Smooth muscle cell (in vitro differentiated cells): ENCODE data around the gene GABARAP. TPM values are rescaled to one million over a fixed set of nuclear protein-coding genes. Genes with fewer than 3 reads are reported as not detected.

Experiments used
- DNase-seq: peaks from one replicate; lab custom pipeline; 2025; ENCODE audit not compliant: unreplicated experiment; lab: John Stamatoyannopoulos, UW
- H2AFZ ChIP-seq: fragments of 200-600 bp; sonication (generic); 2 replicates; pipeline ENCODE4 v1.6.0; 2016; ENCODE audit warnings: antibody characterized with exemption, low read depth, mild to moderate bottlenecking
- H3F3A ChIP-seq: fragments of 200-600 bp; sonication (generic); 2 replicates; pipeline ENCODE4 v1.6.0; 2017; ENCODE audit warnings: antibody characterized with exemption, low read depth
- H3K27ac ChIP-seq: fragments of 200-600 bp; sonication (generic); 2 replicates; pipeline ENCODE4 v1.5.1; 2016; ENCODE audit warnings: low read depth, mild to moderate bottlenecking
- H3K27me3 ChIP-seq: fragments of 200-600 bp; sonication (generic); 2 replicates; pipeline ENCODE4 v1.6.1; 2016; ENCODE audit warnings: low read depth, mild to moderate bottlenecking
- H3K36me3 ChIP-seq: fragments of 200-600 bp; sonication (generic); 2 replicates; pipeline ENCODE4 v1.5.1; 2016; ENCODE audit warnings: low read depth
- H3K4me1 ChIP-seq: fragments of 200-600 bp; sonication (generic); 2 replicates; pipeline ENCODE4 v1.5.1; 2016; ENCODE audit warnings: low read depth
- H3K4me2 ChIP-seq: fragments of 200-600 bp; sonication (generic); 2 replicates; pipeline ENCODE4 v1.6.0; 2016; ENCODE audit warnings: mild to moderate bottlenecking
- H3K4me3 ChIP-seq: fragments of 200-600 bp; sonication (generic); 2 replicates; pipeline ENCODE4 v1.5.1; 2016; ENCODE audit warnings: mild to moderate bottlenecking
- H3K79me2 ChIP-seq: fragments of 200-600 bp; sonication (generic); 2 replicates; pipeline ENCODE4 v1.6.0; 2016; ENCODE audit warnings: low read depth, mild to moderate bottlenecking
- H3K9ac ChIP-seq: fragments of 200-600 bp; sonication (generic); 2 replicates; pipeline ENCODE4 v1.6.0; 2016; ENCODE audit warnings: low read depth
- H3K9me3 ChIP-seq: fragments of 200-600 bp; sonication (generic); replicated peaks from 2 replicates; pipeline ENCODE4 v1.5.1; 2016; ENCODE audit warnings: low read depth
- H4K20me1 ChIP-seq: fragments of 200-600 bp; sonication (generic); 2 replicates; pipeline ENCODE4 v1.6.0; 2016; ENCODE audit warnings: low read depth
- CTCF ChIP-seq: fragments of 200-600 bp; sonication (generic); IDR thresholded peaks from 2 replicates; pipeline ENCODE4 v1.5.1; 2017; ENCODE audit warnings: borderline replicate concordance, mild to moderate bottlenecking, antibody characterized with exemption; ENCODE audit not compliant: insufficient read depth, poor library complexity, severe bottlenecking
- WGBS: methylation state at CpG from one replicate; pipeline ENCODE4 v1.1.7; 2016; ENCODE audit warnings: low lambda C conversion rate; 5-methylcytosine and 5-hydroxymethylcytosine counted together
- polyA plus RNA-seq: library from polyadenylated mRNA; unstranded; fragments of >200 nt; fragmentation: Nextera tagmentation; extraction: Ambion mirVana; gene quantifications from 2 replicates; pipeline ENCODE4 v1.2.1, GENCODE V29; 2016
- total RNA-seq: library from RNA; depleted of rRNA; stranded (reverse); fragments of >200 nt; gene quantifications from 2 replicates; pipeline ENCODE4 v1.2.3, GENCODE V29; 2014

Gene GABARAP
- total and polyA plus RNA-seq, 2 experiments from 2014 or later: 363 to 735 TPM

DNA sequence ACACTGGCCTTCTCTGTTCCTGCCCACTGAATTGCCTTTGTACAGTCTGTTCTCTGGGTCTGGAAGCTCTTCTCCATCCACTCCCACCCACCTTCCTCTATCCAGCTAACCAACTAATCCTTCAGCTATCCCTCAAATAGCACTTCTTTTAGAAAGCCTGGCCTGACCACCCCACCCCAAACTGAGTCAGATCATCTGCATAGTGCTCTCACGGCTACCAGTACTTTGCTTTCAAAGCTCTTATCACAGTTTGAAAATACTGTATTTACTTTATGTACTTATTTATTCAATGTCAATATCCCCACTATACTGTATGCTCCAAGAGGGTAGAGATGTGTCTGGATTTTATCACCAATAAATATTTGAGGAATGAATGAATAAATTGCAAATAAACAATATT is 24.5 kb upstream of the GABARAP start:
- H3K36me3 ChIP-seq: no peaks in the 10 kb centered on the region
- H3F3A ChIP-seq: peaks cover 11% of the 10 kb centered on the region
- H3K4me3 ChIP-seq: no peak overlapping the region
- peaks cover 5% of the 10 kb centered on the region for H3K4me1 ChIP-seq
- peak overlapping the region; percentile 37 for H3K27ac ChIP-seq
- H3K9ac ChIP-seq: no peak overlapping the region
- no peaks in the 10 kb centered on the region for H3K9me3 ChIP-seq
- DNase-seq: no peak
- H2AFZ ChIP-seq: no peak overlapping the region
- H3K79me2 ChIP-seq: no peaks in the 10 kb centered on the region
- TF ChIP-seq CTCF: no peak
- H3K27me3 ChIP-seq: peaks cover 18% of the 10 kb centered on the region
- 15% methylated on average over 1 of the region's 1 CpG for WGBS
- H3K4me2 ChIP-seq: no peak overlapping the region
- no peaks in the 10 kb centered on the region for H4K20me1 ChIP-seq

DNA sequence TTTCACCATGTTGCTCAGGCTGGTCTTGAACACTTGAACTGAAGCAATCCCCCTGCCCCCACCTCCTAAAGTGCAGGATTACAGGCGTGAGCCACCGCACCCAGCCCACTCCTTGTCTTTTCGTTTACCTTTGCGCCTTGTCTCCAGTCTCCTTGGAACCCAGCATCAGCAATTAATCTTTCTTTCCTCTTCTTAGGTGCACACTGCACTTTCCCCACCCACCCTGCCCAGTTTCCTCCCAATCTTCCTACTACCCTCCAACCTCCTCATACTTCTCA is 21.5 kb upstream of the GABARAP start:
- H3K9me3 ChIP-seq: no peaks in the 10 kb centered on the region
- 62% methylated on average over 4 of the region's 4 CpGs for WGBS
- H3K36me3 ChIP-seq: no peaks in the 10 kb centered on the region
- no peak overlapping the region for H3K9ac ChIP-seq
- peaks cover 5% of the 10 kb centered on the region for H3K4me1 ChIP-seq
- H3K27me3 ChIP-seq: peaks cover 31% of the 10 kb centered on the region
- peak overlapping the region; percentile 87 for H3K4me2 ChIP-seq
- H3K4me3 ChIP-seq: peak overlapping the region; percentile 59
- no peak overlapping the region for H2AFZ ChIP-seq
- DNase-seq: no peak
- peaks cover 12% of the 10 kb centered on the region for H3F3A ChIP-seq
- H4K20me1 ChIP-seq: no peaks in the 10 kb centered on the region
- TF ChIP-seq CTCF: no peak
- no peaks in the 10 kb centered on the region for H3K79me2 ChIP-seq
- no peak overlapping the region for H3K27ac ChIP-seq

GRCh38 chr17:7262935-7263800 is 20.9 kb upstream of the GABARAP start:
- peak overlapping the region; percentile 59 for H3K4me3 ChIP-seq
- H3K9ac ChIP-seq: no peak overlapping the region
- WGBS: 13% methylated on average over 26 of the region's 26 CpGs

More at GRCh38 chr17:7262935-7263800, 20.9 kb upstream of the GABARAP start:
- Histone ChIP-seq H3K27me3 (peaks cover 31% of the 10 kb centered on the region), H3K4me1 (peaks cover 5% of the 10 kb centered on the region), H3K36me3 (no peaks in the 10 kb centered on the region), H3K9me3 (no peaks in the 10 kb centered on the region), H2AFZ (no peak overlapping the region), H3K79me2 (no peaks in the 10 kb centered on the region), H3K4me2 (peak overlapping the region; percentile 87), H3F3A (peaks cover 15% of the 10 kb centered on the region), H4K20me1 (no peaks in the 10 kb centered on the region), H3K27ac (peak overlapping the region; percentile 24)
- no peak for DNase-seq
- no peak for TF ChIP-seq CTCF
